ENCODE results near the gene INTS11.

- TF ChIP-seq NFIC (IDR thresholded peaks at IDR 0.05) (no peak), FOXM1 (IDR thresholded peaks at IDR 0.05; ENCODE audit: borderline replicate concordance, low read depth) (no peak), EP300 (IDR thresholded peaks at IDR 0.05; ENCODE audit: borderline replicate concordance) (no peak), YY1 (IDR thresholded peaks at IDR 0.05; ENCODE audit: low read depth) (no peak), TAF1 (IDR thresholded peaks at IDR 0.05; ENCODE audit: low read depth) (no peak)
Observed at GRCh38 chr1:1275836-1276235, 48.6 kb downstream of the INTS11 start.
